H9 (cell line): ENCODE measurements around the gene PAQR9. TPM values are rescaled to one million over a fixed set of nuclear protein-coding genes. Genes with fewer than 3 reads are reported as not detected.

ENCODE experiments used
- DNase-seq: peaks from one replicate; pipeline ENCODE4 v3.0.0-alpha.2; 2017
- H2AFZ ChIP-seq: one replicate; pipeline ENCODE4 v1.6.1; 2013; ENCODE audit warnings: mild to moderate bottlenecking, low read length, control low read depth, moderate library complexity
- H2AK5ac ChIP-seq: 2 replicates; pipeline ENCODE4 v1.6.1; 2013; ENCODE audit warnings: low read length, control low read depth, mixed read lengths; ENCODE audit not compliant: insufficient read length
- H2BK120ac ChIP-seq: one replicate; pipeline ENCODE4 v1.6.1; 2013; ENCODE audit warnings: low read depth, mild to moderate bottlenecking, low read length, control low read depth, inconsistent platforms; ENCODE audit not compliant: poor library complexity, severe bottlenecking
- H2BK12ac ChIP-seq: 2 replicates; pipeline ENCODE4 v1.6.1; 2013; ENCODE audit warnings: low read length, control low read depth, mixed read lengths, low read depth; ENCODE audit not compliant: insufficient read length
- H2BK15ac ChIP-seq: 2 replicates; pipeline ENCODE4 v1.6.1; 2013; ENCODE audit warnings: low read depth, low read length, control low read depth
- H2BK20ac ChIP-seq: one replicate; pipeline ENCODE4 v1.6.1; 2013; ENCODE audit warnings: low read depth, mild to moderate bottlenecking, low read length, control low read depth, inconsistent platforms; ENCODE audit not compliant: poor library complexity, severe bottlenecking
- H2BK5ac ChIP-seq: 2 replicates; pipeline ENCODE4 v1.6.1; 2013; ENCODE audit warnings: low read length, control low read depth, mixed read lengths; ENCODE audit not compliant: insufficient read length
- H3K14ac ChIP-seq: 2 replicates; pipeline ENCODE4 v1.6.1; 2013; ENCODE audit warnings: low read length, control low read depth; ENCODE audit not compliant: insufficient read depth
- H3K18ac ChIP-seq: 2 replicates; pipeline ENCODE4 v1.6.1; 2013; ENCODE audit warnings: low read depth, mild to moderate bottlenecking, mixed read lengths, low read length, control low read depth; ENCODE audit not compliant: insufficient read length
- H3K23ac ChIP-seq: 2 replicates; pipeline ENCODE4 v1.6.1; 2013; ENCODE audit warnings: low read length, control low read depth, mixed read lengths, low read depth; ENCODE audit not compliant: insufficient read length
- H3K23me2 ChIP-seq: 2 replicates; pipeline ENCODE4 v1.6.1; 2013; ENCODE audit warnings: low read depth, mild to moderate bottlenecking, mixed read lengths, low read length, control low read depth; ENCODE audit not compliant: insufficient read length, poor library complexity, severe bottlenecking
- H3K27ac ChIP-seq: 2 replicates; pipeline ENCODE4 v1.5.1; 2013; ENCODE audit warnings: low read length, control low read depth, mixed read lengths, low read depth; ENCODE audit not compliant: insufficient read length
- H3K27me3 ChIP-seq: 2 replicates; pipeline ENCODE4 v1.6.1; 2013; ENCODE audit warnings: low read length, control low read depth, inconsistent platforms; ENCODE audit not compliant: insufficient read depth
- H3K4ac ChIP-seq: 2 replicates; pipeline ENCODE4 v1.6.1; 2013; ENCODE audit warnings: low read depth, mild to moderate bottlenecking, control low read depth, inconsistent platforms, low read length, moderate library complexity
- H3K4me1 ChIP-seq: 2 replicates; pipeline ENCODE4 v1.6.1; 2013; ENCODE audit warnings: low read length, control low read depth, inconsistent platforms; ENCODE audit not compliant: insufficient read depth
- H3K4me2 ChIP-seq: 2 replicates; pipeline ENCODE4 v1.6.1; 2013; ENCODE audit warnings: low read length, control low read depth, mixed read lengths; ENCODE audit not compliant: insufficient read length, insufficient read depth
- H3K56ac ChIP-seq: 2 replicates; pipeline ENCODE4 v1.6.1; 2013; ENCODE audit warnings: low read depth, mild to moderate bottlenecking, mixed read lengths, low read length, control low read depth; ENCODE audit not compliant: insufficient read length
- H3K79me1 ChIP-seq: 2 replicates; pipeline ENCODE4 v1.6.1; 2013; ENCODE audit warnings: low read depth, mild to moderate bottlenecking, moderate library complexity, low read length, control low read depth, inconsistent platforms; ENCODE audit not compliant: insufficient read depth, poor library complexity, severe bottlenecking
- H3K79me2 ChIP-seq: 2 replicates; pipeline ENCODE4 v1.6.1; 2013; ENCODE audit warnings: low read length, control low read depth, inconsistent platforms; ENCODE audit not compliant: insufficient read depth
- H3K9ac ChIP-seq: 2 replicates; pipeline ENCODE4 v1.6.1; 2013; ENCODE audit warnings: low read length, control low read depth, mixed read lengths; ENCODE audit not compliant: insufficient read length; ENCODE audit errors: extremely low read depth
- H3K9me3 ChIP-seq: one replicate; pipeline ENCODE4 v1.6.1; 2013; ENCODE audit warnings: low read depth, low read length, inconsistent platforms; ENCODE audit not compliant: control insufficient read depth
- H3T11ph ChIP-seq: one replicate; pipeline ENCODE4 v1.6.1; 2013; ENCODE audit warnings: mild to moderate bottlenecking, low read length, control low read depth, inconsistent platforms
- H4K20me1 ChIP-seq: one replicate; pipeline ENCODE4 v1.6.1; 2013; ENCODE audit not compliant: control insufficient read depth, insufficient read length, insufficient read depth
- H4K5ac ChIP-seq: 2 replicates; pipeline ENCODE4 v1.6.1; 2013; ENCODE audit warnings: low read depth, mild to moderate bottlenecking, mixed read lengths, low read length, control low read depth; ENCODE audit not compliant: insufficient read length
- H4K8ac ChIP-seq: replicated peaks from 2 replicates; pipeline ENCODE4 v1.6.1; 2013; ENCODE audit warnings: low read length, control low read depth, mixed read lengths, low read depth; ENCODE audit not compliant: insufficient read length
- H4K91ac ChIP-seq: 2 replicates; pipeline ENCODE4 v1.6.1; 2013; ENCODE audit warnings: low read depth, mild to moderate bottlenecking, moderate library complexity, mixed read lengths, low read length, control low read depth; ENCODE audit not compliant: insufficient read length
- H3K27ac Mint-ChIP-seq, 3 experiments: 2 replicates in 2 of 3; 3 replicates in 1 of 3; pipeline ENCODE4 v1.8.0; 2020 to 2021; ENCODE audit warnings: mixed read lengths in 3 of 3, mild to moderate bottlenecking in 1 of 3, moderate library complexity in 1 of 3
- H3K27me3 Mint-ChIP-seq: 2 replicates; pipeline ENCODE4 v1.8.0; 2021; ENCODE audit warnings: low read depth, mild to moderate bottlenecking, moderate library complexity, mixed read lengths
- H3K36me3 Mint-ChIP-seq, 3 experiments: 2 replicates in 2 of 3; 3 replicates in 1 of 3; pipeline ENCODE4 v1.8.0; 2020 to 2021; ENCODE audit warnings: low read depth in 3 of 3, mixed read lengths in 3 of 3; ENCODE audit not compliant: insufficient read depth in 1 of 3
- H3K4me1 Mint-ChIP-seq, 2 experiments: 2 replicates each; pipeline ENCODE4 v1.8.0; 2020; ENCODE audit warnings: mixed read lengths in 2 of 2
- H3K4me3 Mint-ChIP-seq, 2 experiments: 2 replicates in 1 of 2; 3 replicates in 1 of 2; pipeline ENCODE4 v1.8.0; 2020 to 2021; ENCODE audit warnings: mild to moderate bottlenecking in 2 of 2, mixed read lengths in 2 of 2, moderate library complexity in 1 of 2
- H3K9me3 Mint-ChIP-seq, 2 experiments: 2 replicates in 1 of 2; 3 replicates in 1 of 2; pipeline ENCODE4 v1.8.0; 2020; ENCODE audit warnings: mild to moderate bottlenecking in 2 of 2, mixed read lengths in 2 of 2, moderate library complexity in 1 of 2
- CTCF ChIP-seq: fragments of 200-600 bp; sonication (generic); conservative IDR thresholded peaks from 3 replicates; pipeline ENCODE4 v1.8.0; 2021; ENCODE audit warnings: antibody characterized with exemption, mild to moderate bottlenecking
- WGBS: extraction: QIAGEN DNeasy Blood & Tissue Kit; methylation state at CpG from one replicate; pipeline ENCODE4 v1.1.7; 2013; ENCODE audit warnings: missing lambda C conversion rate, low lambda C conversion rate, mixed read lengths; ENCODE audit not compliant: insufficient read length; ENCODE audit errors: extremely low coverage; 5-methylcytosine and 5-hydroxymethylcytosine counted together
- total RNA-seq: library from RNA; stranded (reverse); gene quantifications from 2 replicates; pipeline ENCODE4 v1.2.1, GENCODE V29; 2021

Gene PAQR9
- total RNA-seq, 1 experiment from 2014 or later, result 2.3 TPM

DNA sequence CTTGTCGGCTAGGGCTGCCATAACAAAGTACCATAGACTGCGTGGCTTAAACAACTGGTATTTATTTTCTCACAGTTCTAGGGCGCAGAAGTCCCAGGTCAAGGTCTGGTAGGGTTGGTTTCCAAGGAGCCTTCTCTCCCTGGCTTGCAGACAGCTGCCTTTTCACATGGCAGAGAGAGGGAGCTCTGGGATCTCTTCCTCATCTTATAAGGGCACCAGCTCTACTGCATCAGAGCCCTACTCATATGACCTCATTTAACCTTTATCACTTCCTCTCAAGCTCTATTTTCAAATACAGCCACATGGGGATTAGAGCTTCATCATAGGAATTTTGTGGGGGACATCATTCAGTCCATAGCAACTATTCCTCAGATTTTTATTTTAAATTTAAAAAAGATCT lies 17.6 kb upstream of the PAQR9 start:
- Histone ChIP-seq H3K27me3 (no peaks in the 10 kb centered on the region), H3T11ph (no peak overlapping the region), H2AFZ (no peak overlapping the region), H3K9me3 (no peaks in the 10 kb centered on the region), H3K18ac (no peak overlapping the region), H2BK12ac (no peak overlapping the region), H3K23ac (no peak overlapping the region), H2BK120ac (no peak overlapping the region), H4K5ac (no peak overlapping the region), H4K20me1 (no peaks in the 10 kb centered on the region), H3K4me2 (no peak overlapping the region), H3K4ac (no peak overlapping the region), H3K14ac (no peak overlapping the region), H3K23me2 (no peaks in the 10 kb centered on the region), H2BK20ac (no peak overlapping the region), H3K79me1 (no peaks in the 10 kb centered on the region), H3K4me1 (no peaks in the 10 kb centered on the region), H4K8ac (no peak overlapping the region), H4K91ac (no peak overlapping the region), H2AK5ac (no peak overlapping the region), H3K79me2 (no peaks in the 10 kb centered on the region), H2BK5ac (no peak overlapping the region), H3K27ac (no peak overlapping the region), H2BK15ac (no peak overlapping the region), H3K9ac (no peak overlapping the region), H3K56ac (no peak overlapping the region)
- Mint-ChIP-seq H3K9me3 (no peaks in the 10 kb centered on the region), H3K27ac (no peak overlapping the region), H3K27me3 (no peaks in the 10 kb centered on the region; the same call in 1 of the 2 replicates), H3K36me3 (no peaks in the 10 kb centered on the region), H3K4me3 (no peak overlapping the region), H3K4me1 (peaks cover 0 to 18% of the 10 kb centered on the region in 2 experiments; a peak in 3 of 4 replicates)
- TF ChIP-seq CTCF, result 0 out of 3 replicates have a peak, but pooled peaks have one; percentile 15
- no CpG with 5 or more reads among the region's 3 CpGs for WGBS
- peak; percentile 53 for DNase-seq
